ENCODE data around the gene ZC3H8. TPM values are rescaled to one million over a fixed set of nuclear protein-coding genes. Genes with fewer than 3 reads are reported as not detected.

Gene ZC3H8
- total and polyA plus RNA-seq, 2 donors (not counting 3 experiments of a cell fraction or from before 2014, with no cell fraction given), result 0.95 to 7.1 TPM

DNA sequence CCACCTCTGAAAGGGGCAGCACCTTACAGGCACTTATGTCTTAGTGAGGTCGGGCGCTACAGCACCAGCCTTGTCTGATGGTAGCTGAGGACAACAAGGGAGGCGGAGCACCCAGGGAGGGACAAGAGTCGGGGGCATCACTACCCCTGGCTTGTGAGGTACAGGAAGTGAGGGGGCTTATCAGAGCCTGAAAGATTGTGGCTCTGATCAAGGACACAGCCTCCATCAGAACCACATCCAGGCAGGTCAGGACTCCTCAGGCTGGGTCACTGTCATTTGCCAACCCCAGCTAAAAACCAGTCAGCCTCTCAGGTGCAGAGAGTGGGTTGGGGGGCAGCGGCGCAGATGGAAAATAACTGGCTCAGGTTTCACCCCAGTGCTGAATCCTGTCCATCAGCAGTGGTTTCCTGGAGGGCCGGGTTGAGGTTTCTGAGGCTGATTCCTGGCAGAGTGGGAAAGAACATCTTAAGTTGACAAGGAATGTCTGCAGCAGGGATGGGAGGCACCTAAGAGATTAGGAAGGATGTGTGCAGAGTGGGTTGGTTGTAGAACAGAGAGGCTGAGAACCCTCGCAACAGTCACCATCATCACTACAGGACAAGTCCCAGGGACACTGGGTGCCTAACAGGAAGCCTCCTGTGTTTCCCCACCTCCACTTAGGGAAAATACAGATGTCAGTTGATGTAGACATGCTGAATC lies 71.4 kb downstream of the ZC3H8 start:
- no peak for TF ChIP-seq GATA2 (IDR thresholded peaks at IDR 0.05; ENCODE audit: insufficient read depth, insufficient read length, low read depth, low read length)
- TF ChIP-seq EZH2 (IDR thresholded peaks at IDR 0.05; ENCODE audit: borderline replicate concordance, low read depth, low read length, severe bottlenecking), result no peak
- TF ChIP-seq, protein P1, sequence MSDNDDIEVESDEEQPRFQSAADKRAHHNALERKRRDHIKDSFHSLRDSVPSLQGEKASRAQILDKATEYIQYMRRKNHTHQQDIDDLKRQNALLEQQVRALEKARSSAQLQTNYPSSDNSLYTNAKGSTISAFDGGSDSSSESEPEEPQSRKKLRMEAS (IDR thresholded peaks at IDR 0.05; ENCODE audit: insufficient read depth, insufficient read length), result no peak
- no peak for TF ChIP-seq POLR2AphosphoS5 (IDR thresholded peaks at IDR 0.05; ENCODE audit: insufficient read depth, low read depth, low read length)
- no peak for TF ChIP-seq FOS (IDR thresholded peaks at IDR 0.05; ENCODE audit: borderline replicate concordance, insufficient read depth, low read length)
- TF ChIP-seq POLR2A (IDR thresholded peaks at IDR 0.05; ENCODE audit: low read depth, low read length), result no peak
- intact Hi-C loops (cut with micrococcal nuclease) (no loop called here), dilution Hi-C loops (cut with MboI; ENCODE audit: extremely low pct_ligation_motif_present, low sequenced_read_pairs) (no loop called here)
- Histone ChIP-seq H4K20me1 (replicated peaks; ENCODE audit: control insufficient read depth, extremely low read depth, insufficient read depth, low read length) (no peaks in the 10 kb centered on the region), H3K9me3 (replicated peaks; ENCODE audit: control insufficient read depth, insufficient read depth, low read length) (no peaks in the 10 kb centered on the region), H2AFZ (ENCODE audit: low read depth, low read length) (no peak overlapping the region), H3K27ac (ENCODE audit: insufficient read depth, low read depth, low read length) (no peak overlapping the region), H3K4me2 (ENCODE audit: insufficient read depth, low read length) (no peak overlapping the region), H3K9me1 (replicated peaks; ENCODE audit: control insufficient read depth, extremely low read depth, insufficient read depth, low read length) (no peaks in the 10 kb centered on the region), H3K9ac (replicated peaks; ENCODE audit: extremely low read depth, insufficient read depth, low read length) (no peak overlapping the region), H3K27me3 (ENCODE audit: control insufficient read depth in 2 of 2, insufficient read depth in 2 of 2, low read length in 2 of 2) (peaks cover 3 to 12% of the 10 kb centered on the region in 2 experiments), H3K36me3 (ENCODE audit: control insufficient read depth in 2 of 2, extremely low read depth in 1 of 2, insufficient read depth in 2 of 2, low read length in 2 of 2) (no peaks in the 10 kb centered on the region), H3K4me1 (ENCODE audit: control insufficient read depth, extremely low read depth, insufficient read depth, low read length) (peaks cover 12% of the 10 kb centered on the region), H3K4me3 (replicated peaks in 1 of 3; ENCODE audit: insufficient read depth in 1 of 3, low read depth in 1 of 3, low read length in 3 of 3) (no peak overlapping the region), H3K79me2 (ENCODE audit: control insufficient read depth, insufficient read depth, low read length) (no peaks in the 10 kb centered on the region)
- no TSS peak for BruUV-seq (replicated peaks)
- POLR2A ChIA-PET, result interaction anchor here (0.6 kb wide), 1 partner anchor 23 kb away, joined by 4 read pairs; no protein-coding TSS in a partner anchor
- CTCF ChIA-PET, result interaction anchor here (1.2 kb wide), 1 partner anchor 138 kb away, joined by 3 read pairs; no protein-coding TSS in a partner anchor
- FAIRE-seq (no peak), DNase-seq (ENCODE audit: low read depth, low spot score) (no peak)

DNA sequence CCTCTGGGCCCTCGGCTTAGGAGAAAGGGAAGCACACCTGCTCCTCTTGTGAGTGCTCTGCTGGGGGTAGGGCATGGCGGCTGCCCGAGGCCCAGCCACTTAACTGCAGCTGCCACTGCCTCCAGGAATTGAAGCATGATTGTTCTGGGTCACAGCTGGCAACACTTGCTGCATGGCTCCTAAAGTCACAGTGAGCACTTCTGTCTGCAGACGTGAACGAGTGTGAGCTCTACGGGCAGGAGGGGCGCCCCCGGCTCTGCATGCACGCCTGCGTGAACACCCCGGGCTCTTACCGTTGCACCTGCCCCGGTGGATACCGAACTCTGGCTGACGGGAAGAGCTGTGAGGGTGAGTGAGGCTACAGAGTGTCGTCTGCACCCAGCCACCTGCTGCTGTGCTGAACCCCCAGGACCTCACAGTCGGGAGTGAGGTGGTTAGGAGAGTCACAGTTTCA lies 72.2 kb downstream of the ZC3H8 start:
- no peak overlapping the region for H2AFZ ChIP-seq (ENCODE audit: low read depth, low read length)
- TF ChIP-seq MYC (IDR thresholded peaks at IDR 0.05; ENCODE audit: low read depth, low read length), result no peak
- DNase-seq (ENCODE audit: low read depth, low spot score), result no peak
- no peak overlapping the region for H3K4me3 ChIP-seq (replicated peaks in 1 of 3; ENCODE audit: insufficient read depth in 1 of 3, low read depth in 1 of 3, low read length in 3 of 3)
- H3K9me1 ChIP-seq (replicated peaks; ENCODE audit: control insufficient read depth, extremely low read depth, insufficient read depth, low read length), result no peaks in the 10 kb centered on the region
- dilution Hi-C loops (cut with MboI; ENCODE audit: extremely low pct_ligation_motif_present, low sequenced_read_pairs), result no loop called here
- FAIRE-seq, result no peak
- no peaks in the 10 kb centered on the region for H3K9me3 ChIP-seq (replicated peaks; ENCODE audit: control insufficient read depth, insufficient read depth, low read length)
- no peak overlapping the region for H3K4me2 ChIP-seq (ENCODE audit: insufficient read depth, low read length)
- H3K9ac ChIP-seq (replicated peaks; ENCODE audit: extremely low read depth, insufficient read depth, low read length), result no peak overlapping the region
- no peaks in the 10 kb centered on the region for H3K36me3 ChIP-seq (ENCODE audit: control insufficient read depth in 2 of 2, extremely low read depth in 1 of 2, insufficient read depth in 2 of 2, low read length in 2 of 2)
- no peak overlapping the region for H3K27ac ChIP-seq (ENCODE audit: insufficient read depth, low read depth, low read length)
- BruUV-seq (replicated peaks), result no TSS peak
- intact Hi-C loops (cut with micrococcal nuclease), result no loop called here
- peaks cover 3% of the 10 kb centered on the region for H3K4me1 ChIP-seq (ENCODE audit: control insufficient read depth, extremely low read depth, insufficient read depth, low read length)
- no peaks in the 10 kb centered on the region for H4K20me1 ChIP-seq (replicated peaks; ENCODE audit: control insufficient read depth, extremely low read depth, insufficient read depth, low read length)
- H3K27me3 ChIP-seq (ENCODE audit: control insufficient read depth in 2 of 2, insufficient read depth in 2 of 2, low read length in 2 of 2), result peaks cover 3 to 12% of the 10 kb centered on the region in 2 experiments
- ChIA-PET CTCF (interaction anchor here (1.2 kb wide), 1 partner anchor 138 kb away, joined by 3 read pairs; no protein-coding TSS in a partner anchor), POLR2A (no interaction called here)
- no peaks in the 10 kb centered on the region for H3K79me2 ChIP-seq (ENCODE audit: control insufficient read depth, insufficient read depth, low read length)
